HepG2 (cell line): ENCODE results near the gene INHA. TPM values are rescaled to one million over a fixed set of nuclear protein-coding genes. Genes with fewer than 3 reads are reported as not detected.

Experiments used
- BRCA1 ChIP-seq: sonication (generic); formaldehyde crosslinking; IDR thresholded peaks from 2 replicates; pipeline ENCODE4 v1.4.0; 2020; ENCODE audit warnings: missing genetic modification reagents
- FOXA1 ChIP-seq, 2 experiments: fragments of 450-650 bp in 1 of 2; sonication (generic) in 1 of 2; formaldehyde crosslinking in 1 of 2; IDR thresholded peaks; 2 replicates each; pipeline versions ENCODE4 v1.4.0 to v1.6.1; 2016 to 2020; ENCODE audit warnings: missing genetic modification reagents in 1 of 2
- HNRNPUL1 ChIP-seq: fragments of 200-400 bp; formaldehyde crosslinking; IDR thresholded peaks from 2 replicates; pipeline ENCODE4 v1.6.1; 2017; ENCODE audit warnings: low read depth, mild to moderate bottlenecking, low read length, moderate library complexity
- HOXD1 ChIP-seq: sonication (generic); formaldehyde crosslinking; IDR thresholded peaks from 2 replicates; pipeline ENCODE4 v1.5.0; 2020; ENCODE audit warnings: missing genetic modification reagents
- MED13 ChIP-seq: sonication (generic); formaldehyde crosslinking; IDR thresholded peaks from 2 replicates; pipeline ENCODE4 v1.5.0; 2020; ENCODE audit warnings: missing genetic modification reagents
- MIER3 ChIP-seq: IDR thresholded peaks from 2 replicates; pipeline ENCODE4 v1.6.1; 2016; ENCODE audit warnings: missing compliant biosample characterization, borderline replicate concordance
- SMC3 ChIP-seq: IDR thresholded peaks from 2 replicates; pipeline ENCODE4 v1.6.1; 2011; ENCODE audit warnings: low read length, improper control_type of control experiment
- SSRP1 ChIP-seq: IDR thresholded peaks from 2 replicates; pipeline ENCODE4 v1.6.1; 2016; ENCODE audit warnings: control low read depth
- TAF1 ChIP-seq: sonication (generic); formaldehyde crosslinking; IDR thresholded peaks from 2 replicates; pipeline ENCODE4 v1.4.0; 2020; ENCODE audit warnings: missing genetic modification reagents
- ZBTB1 ChIP-seq: sonication (generic); formaldehyde crosslinking; IDR thresholded peaks from 2 replicates; pipeline ENCODE4 v1.4.0; 2020; ENCODE audit warnings: missing genetic modification reagents, borderline replicate concordance
- ZBTB3 ChIP-seq: sonication (generic); formaldehyde crosslinking; IDR thresholded peaks from 2 replicates; pipeline ENCODE4 v1.4.0; 2020; ENCODE audit warnings: low read depth, mild to moderate bottlenecking, moderate library complexity, missing genetic modification reagents, borderline replicate concordance
- ZNF296 ChIP-seq: sonication (generic); formaldehyde crosslinking; conservative IDR thresholded peaks from 2 replicates; pipeline ENCODE4 v1.5.0; 2020; ENCODE audit warnings: mild to moderate bottlenecking, missing genetic modification reagents
- ZNF343 ChIP-seq: sonication (generic); formaldehyde crosslinking; IDR thresholded peaks from 2 replicates; pipeline ENCODE4 v1.4.0; 2020; ENCODE audit warnings: mild to moderate bottlenecking, missing genetic modification reagents
- ZNF367 ChIP-seq: sonication (generic); formaldehyde crosslinking; IDR thresholded peaks from 2 replicates; pipeline ENCODE4 v1.4.0; 2020; ENCODE audit warnings: missing genetic modification reagents, borderline replicate concordance
- ZNF660 ChIP-seq: sonication (generic); formaldehyde crosslinking; IDR thresholded peaks from 2 replicates; pipeline ENCODE4 v1.5.1; 2020; ENCODE audit warnings: mild to moderate bottlenecking, low read depth, missing genetic modification reagents, borderline replicate concordance
- ZSCAN9 ChIP-seq: IDR thresholded peaks from 2 replicates; pipeline ENCODE4 v1.6.1; 2016; ENCODE audit warnings: borderline replicate concordance
- polyA plus RNA-seq, 8 experiments: library from polyadenylated mRNA; depleted of rRNA in 3 of 8; stranded (reverse) in 7 of 8; unstranded in 1 of 8; fragments of >200 nt; fragmentation: Illumina TruSeq in 4 of 8; extraction: Trizol in 4 of 8; gene quantifications; 2 replicates each; pipeline versions ENCODE4 v1.2.1 to v1.2.3, GENCODE V29; 2011 to 2016; ENCODE audit warnings: low read depth in 4 of 8, missing spikeins in 1 of 8, mixed read lengths in 1 of 8; ENCODE audit not compliant: insufficient read depth in 1 of 8
- total RNA-seq, 5 experiments: library from RNA; depleted of rRNA; stranded (reverse); fragments of >200 nt; fragmentation: Illumina TruSeq; extraction: Trizol; gene quantifications; 2 replicates each; pipeline ENCODE4 v1.2.3, GENCODE V29; 2016; ENCODE audit warnings: low read depth in 1 of 5
- TF ChIP-seq, protein P1 (sequence below): sonication (generic); formaldehyde crosslinking; conservative IDR thresholded peaks from 2 replicates; pipeline ENCODE4 v1.4.0; 2020; ENCODE audit warnings: missing genetic modification reagents
- TF ChIP-seq, protein P2 (sequence below): sonication (generic); formaldehyde crosslinking; IDR thresholded peaks from 2 replicates; pipeline ENCODE4 v1.4.0; 2020; ENCODE audit warnings: missing genetic modification reagents
- TF ChIP-seq, protein P3 (sequence below): sonication (generic); formaldehyde crosslinking; IDR thresholded peaks from 2 replicates; pipeline ENCODE4 v1.8.1; 2022; ENCODE audit warnings: mild to moderate bottlenecking, missing genetic modification reagents
- TF ChIP-seq, protein P4 (sequence below): IDR thresholded peaks from 2 replicates; pipeline ENCODE4 v1.4.0; 2020; ENCODE audit warnings: mild to moderate bottlenecking, missing genetic modification reagents

INHA gene
- total and polyA plus RNA-seq, 2 of the 13 experiments (the other 11 are each of a cell fraction or from before 2014, with no cell fraction given), result 4.1 to 15.2 TPM

DNA sequence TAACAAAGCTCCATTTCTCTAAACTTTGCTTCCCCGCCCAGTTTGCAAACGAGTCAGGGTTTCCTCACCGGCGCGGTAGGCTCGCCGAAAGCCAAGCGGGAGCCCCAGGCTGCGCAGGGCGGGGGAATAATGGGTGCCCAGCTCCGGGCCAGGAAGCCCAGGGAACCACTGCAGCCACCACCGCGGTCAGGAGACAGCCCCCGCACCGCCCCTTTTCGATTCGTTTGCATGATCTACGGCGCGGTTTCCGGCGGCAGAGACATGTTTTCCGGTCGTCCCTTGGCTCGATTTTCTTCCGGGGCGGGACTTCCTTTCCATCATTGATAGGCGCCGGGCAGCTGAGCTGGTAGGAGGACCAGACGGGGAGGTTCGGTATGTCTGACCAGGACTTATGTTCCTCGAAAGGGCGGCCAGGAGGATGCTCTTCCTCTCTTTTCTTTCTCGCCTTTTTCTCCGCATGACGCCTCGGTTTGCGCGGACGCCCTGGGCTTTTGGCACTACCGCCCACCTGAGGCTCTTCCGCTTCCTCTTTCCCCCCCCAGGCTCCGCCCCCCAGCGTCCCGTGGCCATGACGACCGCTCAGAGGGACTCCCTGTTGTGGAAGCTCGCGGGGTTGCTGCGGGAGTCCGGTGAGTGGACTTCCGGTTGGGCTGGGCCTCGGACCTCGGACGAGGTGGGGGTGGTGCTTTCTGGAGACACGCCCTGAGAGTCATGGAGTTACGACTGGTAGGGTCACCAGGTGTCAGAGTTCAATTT is 25.6 kb downstream of the INHA start, which contains the start of gene STK11IP (continued):
- TF ChIP-seq ZSCAN9 (CRISPR knock-in tag) (peak; percentile 47), ZNF367 (CRISPR knock-in tag) (no peak), SMC3 (peak; percentile 2; the same call in 1 of the 2 replicates), MED13 (CRISPR knock-in tag) (0 out of 2 replicates have a peak, but pooled peaks have one; percentile 31), ZNF660 (CRISPR knock-in tag) (no peak), HNRNPUL1 (no peak), ZNF296 (CRISPR knock-in tag) (no peak), FOXA1 (IDR thresholded peaks at IDR 0.05) (no peak), FOXA1 (CRISPR knock-in tag; IDR thresholded peaks at IDR 0.05) (no peak), ZNF343 (CRISPR knock-in tag) (no peak), TAF1 (CRISPR knock-in tag) (peak; percentile 93), SSRP1 (CRISPR knock-in tag) (no peak; the same call in 1 of the 2 replicates), ZBTB3 (CRISPR knock-in tag) (peak; percentile 87; the same call in 1 of the 2 replicates), MIER3 (CRISPR knock-in tag) (peak; percentile 15; the same call in 1 of the 2 replicates), HOXD1 (peak; percentile 78; the same call in 1 of the 2 replicates), BRCA1 (CRISPR knock-in tag) (no peak), ZBTB1 (CRISPR knock-in tag) (no peak)
- TF ChIP-seq, protein P1, sequence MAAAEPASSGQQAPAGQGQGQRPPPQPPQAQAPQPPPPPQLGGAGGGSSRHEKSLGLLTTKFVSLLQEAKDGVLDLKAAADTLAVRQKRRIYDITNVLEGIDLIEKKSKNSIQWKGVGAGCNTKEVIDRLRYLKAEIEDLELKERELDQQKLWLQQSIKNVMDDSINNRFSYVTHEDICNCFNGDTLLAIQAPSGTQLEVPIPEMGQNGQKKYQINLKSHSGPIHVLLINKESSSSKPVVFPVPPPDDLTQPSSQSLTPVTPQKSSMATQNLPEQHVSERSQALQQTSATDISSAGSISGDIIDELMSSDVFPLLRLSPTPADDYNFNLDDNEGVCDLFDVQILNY (CRISPR knock-in tag), result no peak
- TF ChIP-seq, protein P2, sequence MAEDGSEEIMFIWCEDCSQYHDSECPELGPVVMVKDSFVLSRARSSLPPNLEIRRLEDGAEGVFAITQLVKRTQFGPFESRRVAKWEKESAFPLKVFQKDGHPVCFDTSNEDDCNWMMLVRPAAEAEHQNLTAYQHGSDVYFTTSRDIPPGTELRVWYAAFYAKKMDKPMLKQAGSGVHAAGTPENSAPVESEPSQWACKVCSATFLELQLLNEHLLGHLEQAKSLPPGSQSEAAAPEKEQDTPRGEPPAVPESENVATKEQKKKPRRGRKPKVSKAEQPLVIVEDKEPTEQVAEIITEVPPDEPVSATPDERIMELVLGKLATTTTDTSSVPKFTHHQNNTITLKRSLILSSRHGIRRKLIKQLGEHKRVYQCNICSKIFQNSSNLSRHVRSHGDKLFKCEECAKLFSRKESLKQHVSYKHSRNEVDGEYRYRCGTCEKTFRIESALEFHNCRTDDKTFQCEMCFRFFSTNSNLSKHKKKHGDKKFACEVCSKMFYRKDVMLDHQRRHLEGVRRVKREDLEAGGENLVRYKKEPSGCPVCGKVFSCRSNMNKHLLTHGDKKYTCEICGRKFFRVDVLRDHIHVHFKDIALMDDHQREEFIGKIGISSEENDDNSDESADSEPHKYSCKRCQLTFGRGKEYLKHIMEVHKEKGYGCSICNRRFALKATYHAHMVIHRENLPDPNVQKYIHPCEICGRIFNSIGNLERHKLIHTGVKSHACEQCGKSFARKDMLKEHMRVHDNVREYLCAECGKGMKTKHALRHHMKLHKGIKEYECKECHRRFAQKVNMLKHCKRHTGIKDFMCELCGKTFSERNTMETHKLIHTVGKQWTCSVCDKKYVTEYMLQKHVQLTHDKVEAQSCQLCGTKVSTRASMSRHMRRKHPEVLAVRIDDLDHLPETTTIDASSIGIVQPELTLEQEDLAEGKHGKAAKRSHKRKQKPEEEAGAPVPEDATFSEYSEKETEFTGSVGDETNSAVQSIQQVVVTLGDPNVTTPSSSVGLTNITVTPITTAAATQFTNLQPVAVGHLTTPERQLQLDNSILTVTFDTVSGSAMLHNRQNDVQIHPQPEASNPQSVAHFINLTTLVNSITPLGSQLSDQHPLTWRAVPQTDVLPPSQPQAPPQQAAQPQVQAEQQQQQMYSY (CRISPR knock-in tag), result peak; percentile 81
- TF ChIP-seq, protein P3, sequence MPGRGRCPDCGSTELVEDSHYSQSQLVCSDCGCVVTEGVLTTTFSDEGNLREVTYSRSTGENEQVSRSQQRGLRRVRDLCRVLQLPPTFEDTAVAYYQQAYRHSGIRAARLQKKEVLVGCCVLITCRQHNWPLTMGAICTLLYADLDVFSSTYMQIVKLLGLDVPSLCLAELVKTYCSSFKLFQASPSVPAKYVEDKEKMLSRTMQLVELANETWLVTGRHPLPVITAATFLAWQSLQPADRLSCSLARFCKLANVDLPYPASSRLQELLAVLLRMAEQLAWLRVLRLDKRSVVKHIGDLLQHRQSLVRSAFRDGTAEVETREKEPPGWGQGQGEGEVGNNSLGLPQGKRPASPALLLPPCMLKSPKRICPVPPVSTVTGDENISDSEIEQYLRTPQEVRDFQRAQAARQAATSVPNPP (CRISPR knock-in tag), result peak; percentile 12; the same call in 1 of the 2 replicates
- TF ChIP-seq, protein P4, sequence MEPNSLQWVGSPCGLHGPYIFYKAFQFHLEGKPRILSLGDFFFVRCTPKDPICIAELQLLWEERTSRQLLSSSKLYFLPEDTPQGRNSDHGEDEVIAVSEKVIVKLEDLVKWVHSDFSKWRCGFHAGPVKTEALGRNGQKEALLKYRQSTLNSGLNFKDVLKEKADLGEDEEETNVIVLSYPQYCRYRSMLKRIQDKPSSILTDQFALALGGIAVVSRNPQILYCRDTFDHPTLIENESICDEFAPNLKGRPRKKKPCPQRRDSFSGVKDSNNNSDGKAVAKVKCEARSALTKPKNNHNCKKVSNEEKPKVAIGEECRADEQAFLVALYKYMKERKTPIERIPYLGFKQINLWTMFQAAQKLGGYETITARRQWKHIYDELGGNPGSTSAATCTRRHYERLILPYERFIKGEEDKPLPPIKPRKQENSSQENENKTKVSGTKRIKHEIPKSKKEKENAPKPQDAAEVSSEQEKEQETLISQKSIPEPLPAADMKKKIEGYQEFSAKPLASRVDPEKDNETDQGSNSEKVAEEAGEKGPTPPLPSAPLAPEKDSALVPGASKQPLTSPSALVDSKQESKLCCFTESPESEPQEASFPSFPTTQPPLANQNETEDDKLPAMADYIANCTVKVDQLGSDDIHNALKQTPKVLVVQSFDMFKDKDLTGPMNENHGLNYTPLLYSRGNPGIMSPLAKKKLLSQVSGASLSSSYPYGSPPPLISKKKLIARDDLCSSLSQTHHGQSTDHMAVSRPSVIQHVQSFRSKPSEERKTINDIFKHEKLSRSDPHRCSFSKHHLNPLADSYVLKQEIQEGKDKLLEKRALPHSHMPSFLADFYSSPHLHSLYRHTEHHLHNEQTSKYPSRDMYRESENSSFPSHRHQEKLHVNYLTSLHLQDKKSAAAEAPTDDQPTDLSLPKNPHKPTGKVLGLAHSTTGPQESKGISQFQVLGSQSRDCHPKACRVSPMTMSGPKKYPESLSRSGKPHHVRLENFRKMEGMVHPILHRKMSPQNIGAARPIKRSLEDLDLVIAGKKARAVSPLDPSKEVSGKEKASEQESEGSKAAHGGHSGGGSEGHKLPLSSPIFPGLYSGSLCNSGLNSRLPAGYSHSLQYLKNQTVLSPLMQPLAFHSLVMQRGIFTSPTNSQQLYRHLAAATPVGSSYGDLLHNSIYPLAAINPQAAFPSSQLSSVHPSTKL (CRISPR knock-in tag), result peak; percentile 45; the same call in 1 of the 2 replicates
